ENCODE measurements around the gene RFC5. TPM values are rescaled to one million over a fixed set of nuclear protein-coding genes. Genes with fewer than 3 reads are reported as not detected.

Gene RFC5
- total and polyA plus RNA-seq, 2 of the 13 experiments (the other 11 are each of a cell fraction or from before 2014, with no cell fraction given) = 16.8 to 51.4 TPM

GRCh38 chr12:118016424-118017264 lies at the start of gene RFC5 (continued):
- TF ChIP-seq NR1H2 (CRISPR knock-in tag; IDR thresholded peaks at IDR 0.05; ENCODE audit: borderline replicate concordance, low read depth) (no peak; the same call in 1 of the 2 replicates), ZBTB3 (CRISPR knock-in tag; IDR thresholded peaks at IDR 0.05; ENCODE audit: borderline replicate concordance, low read depth) (no peak), ZC3H13 (CRISPR knock-in tag; IDR thresholded peaks at IDR 0.05) (no peak), ZNF883 (CRISPR knock-in tag; IDR thresholded peaks at IDR 0.05; ENCODE audit: not compliant biosample characterization) (peak; percentile 94), ZBTB43 (CRISPR knock-in tag; conservative IDR thresholded peaks at IDR 0.05) (0 out of 2 replicates have a peak, but pooled peaks have one; percentile 23), IRF9 (CRISPR knock-in tag; IDR thresholded peaks at IDR 0.05; ENCODE audit: borderline replicate concordance) (peak; percentile 95; the same call in 1 of the 2 replicates), AGO1 (IDR thresholded peaks at IDR 0.05; ENCODE audit: low read depth, low read length, poor library complexity, severe bottlenecking) (peak; percentile 65), RXRA (CRISPR knock-in tag; IDR thresholded peaks at IDR 0.05) (peak; percentile 89), ZNF777 (CRISPR knock-in tag; IDR thresholded peaks at IDR 0.05) (0 out of 2 replicates have a peak, but pooled peaks have one; percentile 4), ETV6 (CRISPR knock-in tag; conservative IDR thresholded peaks at IDR 0.05) (peak; percentile 87), ZNF737 (CRISPR knock-in tag; IDR thresholded peaks at IDR 0.05; ENCODE audit: borderline replicate concordance) (no peak), HNF1B (CRISPR knock-in tag; IDR thresholded peaks at IDR 0.05) (no peak; the same call in 1 of the 2 replicates), CREB1 (IDR thresholded peaks at IDR 0.05) (peak; percentile 78), CREB1 (CRISPR knock-in tag; IDR thresholded peaks at IDR 0.05) (no peak), MIER3 (CRISPR knock-in tag; IDR thresholded peaks at IDR 0.05; ENCODE audit: borderline replicate concordance) (peak; percentile 64; the same call in 1 of the 2 replicates), ZKSCAN5 (CRISPR knock-in tag; IDR thresholded peaks at IDR 0.05) (no peak), ELF1 (CRISPR knock-in tag; IDR thresholded peaks at IDR 0.05) (peak; percentile 92), EZH2 (conservative IDR thresholded peaks at IDR 0.05; ENCODE audit: low read depth, low read length) (no peak), ADNP (CRISPR knock-in tag; IDR thresholded peaks at IDR 0.05) (no peak), TMF1 (CRISPR knock-in tag; IDR thresholded peaks at IDR 0.05; ENCODE audit: low read depth) (peak; percentile 88), ZNF383 (CRISPR knock-in tag; IDR thresholded peaks at IDR 0.05; ENCODE audit: borderline replicate concordance) (no peak), YY1 (IDR thresholded peaks at IDR 0.05; ENCODE audit: insufficient read depth, insufficient replicate concordance, low read depth, low read length) (peak; percentile 40), CCAR2 (optimal IDR thresholded peaks at IDR 0.05; ENCODE audit: low read depth, low read length) (no peak), FOXA3 (CRISPR knock-in tag; IDR thresholded peaks at IDR 0.05) (peak; percentile 50; the same call in 1 of the 2 replicates), ATF2 (CRISPR knock-in tag; IDR thresholded peaks at IDR 0.05) (peak; percentile 72)
